Mucosa of stomach (tissue), 1 donor: ENCODE measurements around the gene FGF18.

Experiments used
- H3K27me3 ChIP-seq: one replicate; pipeline ENCODE4 v1.7.0; 2013; ENCODE audit warnings: mild to moderate bottlenecking, low read length; ENCODE audit not compliant: control insufficient read depth, insufficient read depth
- H3K36me3 ChIP-seq: one replicate; pipeline ENCODE4 v1.7.0; 2013; ENCODE audit warnings: low read length; ENCODE audit not compliant: control insufficient read depth, insufficient read depth
- H3K4me1 ChIP-seq: one replicate; pipeline ENCODE4 v1.7.0; 2013; ENCODE audit warnings: mild to moderate bottlenecking, low read length; ENCODE audit not compliant: control insufficient read depth, insufficient read depth
- H3K4me3 ChIP-seq: one replicate; pipeline ENCODE4 v1.7.0; 2013; ENCODE audit warnings: low read length
- H3K9ac ChIP-seq: one replicate; pipeline ENCODE4 v1.7.0; 2013; ENCODE audit warnings: mild to moderate bottlenecking, low read length, moderate library complexity
- H3K9me3 ChIP-seq: one replicate; pipeline ENCODE4 v1.7.0; 2013; ENCODE audit warnings: mild to moderate bottlenecking, low read length, moderate library complexity; ENCODE audit not compliant: control insufficient read depth
- donor health status: Pancreatic carcinoma.

Gene FGF18

GRCh38 chr5:171474230-171474813, 54.9 kb downstream of the FGF18 start:
- Histone ChIP-seq H3K36me3 (no peaks in the 10 kb centered on the region), H3K4me3 (no peak overlapping the region), H3K4me1 (no peaks in the 10 kb centered on the region), H3K9me3 (no peaks in the 10 kb centered on the region), H3K9ac (no peak overlapping the region), H3K27me3 (no peaks in the 10 kb centered on the region)

- Histone ChIP-seq H3K4me1 (no peaks in the 10 kb centered on the region), H3K27me3 (no peaks in the 10 kb centered on the region), H3K9ac (no peak overlapping the region), H3K4me3 (no peak overlapping the region), H3K36me3 (no peaks in the 10 kb centered on the region), H3K9me3 (no peaks in the 10 kb centered on the region)
These were observed 56.1 kb downstream of the FGF18 start for GRCh38 chr5:171475596-171475995.

- Histone ChIP-seq H3K9me3 (no peaks in the 10 kb centered on the region), H3K27me3 (no peaks in the 10 kb centered on the region), H3K36me3 (no peaks in the 10 kb centered on the region), H3K9ac (no peak overlapping the region), H3K4me3 (no peak overlapping the region), H3K4me1 (no peaks in the 10 kb centered on the region)
These were observed 57.3 kb downstream of the FGF18 start for GRCh38 chr5:171476701-171477100.

GRCh38 chr5:171477101-171477500, 57.7 kb downstream of the FGF18 start:
- no peaks in the 10 kb centered on the region for H3K9me3 ChIP-seq
- no peak overlapping the region for H3K9ac ChIP-seq
- no peaks in the 10 kb centered on the region for H3K27me3 ChIP-seq
- no peak overlapping the region for H3K4me3 ChIP-seq
- H3K36me3 ChIP-seq = no peaks in the 10 kb centered on the region
- no peaks in the 10 kb centered on the region for H3K4me1 ChIP-seq

GRCh38 chr5:171477666-171478065, 58.2 kb downstream of the FGF18 start:
- H3K4me3 ChIP-seq = no peak overlapping the region
- no peak overlapping the region for H3K9ac ChIP-seq
- H3K9me3 ChIP-seq = no peaks in the 10 kb centered on the region
- H3K4me1 ChIP-seq = no peaks in the 10 kb centered on the region
- H3K36me3 ChIP-seq = no peaks in the 10 kb centered on the region
- no peaks in the 10 kb centered on the region for H3K27me3 ChIP-seq

GRCh38 chr5:171478946-171479775, 59.7 kb downstream of the FGF18 start:
- no peaks in the 10 kb centered on the region for H3K36me3 ChIP-seq
- H3K9me3 ChIP-seq = no peaks in the 10 kb centered on the region
- H3K4me3 ChIP-seq = no peak overlapping the region
- H3K27me3 ChIP-seq = no peaks in the 10 kb centered on the region
- no peak overlapping the region for H3K9ac ChIP-seq
- H3K4me1 ChIP-seq = no peaks in the 10 kb centered on the region

GRCh38 chr5:171479776-171480125, 60.3 kb downstream of the FGF18 start:
- Histone ChIP-seq H3K4me1 (no peaks in the 10 kb centered on the region), H3K9ac (no peak overlapping the region), H3K36me3 (no peaks in the 10 kb centered on the region), H3K27me3 (no peaks in the 10 kb centered on the region), H3K4me3 (no peak overlapping the region), H3K9me3 (no peaks in the 10 kb centered on the region)

- Histone ChIP-seq H3K9me3 (no peaks in the 10 kb centered on the region), H3K4me1 (no peaks in the 10 kb centered on the region), H3K36me3 (no peaks in the 10 kb centered on the region), H3K4me3 (no peak overlapping the region), H3K27me3 (no peaks in the 10 kb centered on the region), H3K9ac (no peak overlapping the region)
These were observed 60.8 kb downstream of the FGF18 start for GRCh38 chr5:171480239-171480638.

GRCh38 chr5:171481571-171482433, 62.4 kb downstream of the FGF18 start:
- H3K4me1 ChIP-seq = no peaks in the 10 kb centered on the region
- H3K27me3 ChIP-seq = no peaks in the 10 kb centered on the region
- no peaks in the 10 kb centered on the region for H3K9me3 ChIP-seq
- H3K4me3 ChIP-seq = no peak overlapping the region
- no peak overlapping the region for H3K9ac ChIP-seq
- no peaks in the 10 kb centered on the region for H3K36me3 ChIP-seq

GRCh38 chr5:171482434-171482730, 62.9 kb downstream of the FGF18 start:
- Histone ChIP-seq H3K4me1 (no peaks in the 10 kb centered on the region), H3K27me3 (no peaks in the 10 kb centered on the region), H3K9me3 (no peaks in the 10 kb centered on the region), H3K9ac (no peak overlapping the region), H3K4me3 (no peak overlapping the region), H3K36me3 (no peaks in the 10 kb centered on the region)

GRCh38 chr5:171483551-171484135, 64.2 kb downstream of the FGF18 start:
- Histone ChIP-seq H3K4me3 (no peak overlapping the region), H3K4me1 (no peaks in the 10 kb centered on the region), H3K9me3 (no peaks in the 10 kb centered on the region), H3K36me3 (no peaks in the 10 kb centered on the region), H3K27me3 (no peaks in the 10 kb centered on the region), H3K9ac (no peak overlapping the region)

- Histone ChIP-seq H3K9ac (no peak overlapping the region), H3K27me3 (no peaks in the 10 kb centered on the region), H3K36me3 (no peaks in the 10 kb centered on the region), H3K4me3 (no peak overlapping the region), H3K4me1 (no peaks in the 10 kb centered on the region), H3K9me3 (no peaks in the 10 kb centered on the region)
These were observed 65.0 kb downstream of the FGF18 start for GRCh38 chr5:171484460-171484899.
